ENCODE results near the gene NDUFS5. TPM values are rescaled to one million over a fixed set of nuclear protein-coding genes. Genes with fewer than 3 reads are reported as not detected.
A peak's percentile ranks its signal among the peaks of the same experiment; 100 is the strongest.

Gene NDUFS5
- total RNA-seq, 1 experiment from 2014 or later, result 367 TPM

DNA sequence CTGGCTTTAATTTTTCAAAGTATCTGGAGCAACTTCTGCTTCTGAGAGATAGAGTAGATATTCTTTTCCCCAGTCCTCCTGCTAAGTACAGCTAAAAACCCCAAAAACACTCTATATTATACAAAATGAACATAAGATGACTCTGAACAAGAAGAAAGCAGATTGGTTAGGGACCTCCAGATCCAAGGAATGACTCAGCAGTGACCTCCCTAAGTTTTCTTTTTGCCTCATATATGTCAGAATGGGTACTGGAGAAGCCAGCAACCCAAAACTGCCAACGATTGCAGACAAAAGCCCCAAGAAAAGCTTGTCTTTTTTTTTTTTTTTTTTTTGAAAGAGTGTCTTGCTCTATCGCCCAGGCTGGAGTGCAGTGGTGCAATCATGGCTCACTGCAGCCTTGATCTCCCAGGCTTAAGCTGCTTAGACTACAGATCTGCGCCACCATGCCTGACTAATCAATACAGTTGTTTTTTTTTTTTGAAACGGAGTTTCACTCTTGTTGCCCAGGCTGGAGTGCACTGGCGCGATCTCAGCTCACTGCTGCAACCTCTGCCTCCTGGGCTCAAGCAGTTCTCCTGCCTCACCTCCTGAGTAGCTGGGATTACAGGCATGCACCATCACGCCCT is 22.7 kb downstream of the NDUFS5 start:
- TF ChIP-seq, protein P1, sequence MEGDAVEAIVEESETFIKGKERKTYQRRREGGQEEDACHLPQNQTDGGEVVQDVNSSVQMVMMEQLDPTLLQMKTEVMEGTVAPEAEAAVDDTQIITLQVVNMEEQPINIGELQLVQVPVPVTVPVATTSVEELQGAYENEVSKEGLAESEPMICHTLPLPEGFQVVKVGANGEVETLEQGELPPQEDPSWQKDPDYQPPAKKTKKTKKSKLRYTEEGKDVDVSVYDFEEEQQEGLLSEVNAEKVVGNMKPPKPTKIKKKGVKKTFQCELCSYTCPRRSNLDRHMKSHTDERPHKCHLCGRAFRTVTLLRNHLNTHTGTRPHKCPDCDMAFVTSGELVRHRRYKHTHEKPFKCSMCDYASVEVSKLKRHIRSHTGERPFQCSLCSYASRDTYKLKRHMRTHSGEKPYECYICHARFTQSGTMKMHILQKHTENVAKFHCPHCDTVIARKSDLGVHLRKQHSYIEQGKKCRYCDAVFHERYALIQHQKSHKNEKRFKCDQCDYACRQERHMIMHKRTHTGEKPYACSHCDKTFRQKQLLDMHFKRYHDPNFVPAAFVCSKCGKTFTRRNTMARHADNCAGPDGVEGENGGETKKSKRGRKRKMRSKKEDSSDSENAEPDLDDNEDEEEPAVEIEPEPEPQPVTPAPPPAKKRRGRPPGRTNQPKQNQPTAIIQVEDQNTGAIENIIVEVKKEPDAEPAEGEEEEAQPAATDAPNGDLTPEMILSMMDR (conservative IDR thresholded peaks at IDR 0.05), result no peak
- WGBS (ENCODE audit: extremely low coverage, insufficient read length, low lambda C conversion rate), result no CpG with 5 or more reads among the region's 7 CpGs

More for the DNA sequence above, 22.7 kb downstream of the NDUFS5 start:
- Mint-ChIP-seq H3K9me3 (no peaks in the 10 kb centered on the region), H3K4me3 (no peak overlapping the region), H3K27ac (peak overlapping the region in 2 of 3 experiments; percentile 10 to 40; a peak in 2 of 7 replicates), H3K4me1 (peaks cover 12 to 22% of the 10 kb centered on the region in 2 experiments), H3K36me3 (ENCODE audit: insufficient read depth in 1 of 3, low read depth in 3 of 3) (peaks cover 5 to 20% (median 12%) of the 10 kb centered on the region in 3 experiments; a peak in 4 of 7 replicates), H3K27me3 (ENCODE audit: low read depth) (no peaks in the 10 kb centered on the region; the same call in 1 of the 2 replicates)
- Histone ChIP-seq H2BK120ac (ENCODE audit: low read depth, low read length, poor library complexity, severe bottlenecking) (no peak overlapping the region), H3K4me2 (ENCODE audit: insufficient read depth, insufficient read length, low read length) (no peak overlapping the region), H3K56ac (ENCODE audit: insufficient read length, low read depth, low read length) (no peak overlapping the region), H3K27me3 (ENCODE audit: insufficient read depth, low read length) (no peaks in the 10 kb centered on the region), H4K91ac (ENCODE audit: insufficient read length, low read depth, low read length) (no peak overlapping the region), H4K8ac (replicated peaks; ENCODE audit: insufficient read length, low read depth, low read length) (no peak overlapping the region), H3K79me1 (ENCODE audit: insufficient read depth, low read depth, low read length, poor library complexity, severe bottlenecking) (no peaks in the 10 kb centered on the region), H3K18ac (ENCODE audit: insufficient read length, low read depth, low read length) (no peak overlapping the region), H4K5ac (ENCODE audit: insufficient read length, low read depth, low read length) (no peak overlapping the region), H2BK15ac (ENCODE audit: low read depth, low read length) (no peak overlapping the region), H3K4ac (ENCODE audit: low read depth, low read length) (no peak overlapping the region), H3T11ph (ENCODE audit: low read length) (no peak overlapping the region), H4K20me1 (ENCODE audit: control insufficient read depth, insufficient read depth, insufficient read length) (no peaks in the 10 kb centered on the region), H3K23ac (ENCODE audit: insufficient read length, low read depth, low read length) (no peak overlapping the region), H3K27ac (ENCODE audit: insufficient read length, low read depth, low read length) (no peak overlapping the region), H3K9me3 (ENCODE audit: control insufficient read depth, low read depth, low read length) (no peaks in the 10 kb centered on the region), H3K79me2 (ENCODE audit: insufficient read depth, low read length) (no peaks in the 10 kb centered on the region), H3K23me2 (ENCODE audit: insufficient read length, low read depth, low read length, poor library complexity, severe bottlenecking) (no peaks in the 10 kb centered on the region), H3K4me1 (ENCODE audit: insufficient read depth, low read length) (no peaks in the 10 kb centered on the region), H2BK20ac (ENCODE audit: low read depth, low read length, poor library complexity, severe bottlenecking) (no peak overlapping the region), H2BK12ac (ENCODE audit: insufficient read length, low read depth, low read length) (no peak overlapping the region), H2AFZ (ENCODE audit: low read length) (no peak overlapping the region), H3K9ac (ENCODE audit: extremely low read depth, insufficient read length, low read length) (no peak overlapping the region), H3K14ac (ENCODE audit: insufficient read depth, low read length) (no peak overlapping the region), H2BK5ac (ENCODE audit: insufficient read length, low read length) (no peak overlapping the region), H2AK5ac (ENCODE audit: insufficient read length, low read length) (no peak overlapping the region)
- DNase-seq, result no peak

Data from H9 (cell line).